Activated CD8-positive, alpha-beta memory T cell treated with anti-CD3 and anti-CD28 coated beads for 48 hours (primary cell): ENCODE measurements around the gene RASIP1.
"Not testable (repeated sequence)": the region's sequence is repeated elsewhere in the genome, so short reads cannot be mapped to it uniquely, and the experiment has no call there.

Source experiments
- DNase-seq, 3 experiments: peaks; one replicate each; pipeline ENCODE4 v3.0.0-alpha.2; 2020; ENCODE audit warnings: low read depth in 2 of 3, low spot score in 2 of 3

Gene RASIP1, protein sequence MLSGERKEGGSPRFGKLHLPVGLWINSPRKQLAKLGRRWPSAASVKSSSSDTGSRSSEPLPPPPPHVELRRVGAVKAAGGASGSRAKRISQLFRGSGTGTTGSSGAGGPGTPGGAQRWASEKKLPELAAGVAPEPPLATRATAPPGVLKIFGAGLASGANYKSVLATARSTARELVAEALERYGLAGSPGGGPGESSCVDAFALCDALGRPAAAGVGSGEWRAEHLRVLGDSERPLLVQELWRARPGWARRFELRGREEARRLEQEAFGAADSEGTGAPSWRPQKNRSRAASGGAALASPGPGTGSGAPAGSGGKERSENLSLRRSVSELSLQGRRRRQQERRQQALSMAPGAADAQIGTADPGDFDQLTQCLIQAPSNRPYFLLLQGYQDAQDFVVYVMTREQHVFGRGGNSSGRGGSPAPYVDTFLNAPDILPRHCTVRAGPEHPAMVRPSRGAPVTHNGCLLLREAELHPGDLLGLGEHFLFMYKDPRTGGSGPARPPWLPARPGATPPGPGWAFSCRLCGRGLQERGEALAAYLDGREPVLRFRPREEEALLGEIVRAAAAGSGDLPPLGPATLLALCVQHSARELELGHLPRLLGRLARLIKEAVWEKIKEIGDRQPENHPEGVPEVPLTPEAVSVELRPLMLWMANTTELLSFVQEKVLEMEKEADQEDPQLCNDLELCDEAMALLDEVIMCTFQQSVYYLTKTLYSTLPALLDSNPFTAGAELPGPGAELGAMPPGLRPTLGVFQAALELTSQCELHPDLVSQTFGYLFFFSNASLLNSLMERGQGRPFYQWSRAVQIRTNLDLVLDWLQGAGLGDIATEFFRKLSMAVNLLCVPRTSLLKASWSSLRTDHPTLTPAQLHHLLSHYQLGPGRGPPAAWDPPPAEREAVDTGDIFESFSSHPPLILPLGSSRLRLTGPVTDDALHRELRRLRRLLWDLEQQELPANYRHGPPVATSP

DNA sequence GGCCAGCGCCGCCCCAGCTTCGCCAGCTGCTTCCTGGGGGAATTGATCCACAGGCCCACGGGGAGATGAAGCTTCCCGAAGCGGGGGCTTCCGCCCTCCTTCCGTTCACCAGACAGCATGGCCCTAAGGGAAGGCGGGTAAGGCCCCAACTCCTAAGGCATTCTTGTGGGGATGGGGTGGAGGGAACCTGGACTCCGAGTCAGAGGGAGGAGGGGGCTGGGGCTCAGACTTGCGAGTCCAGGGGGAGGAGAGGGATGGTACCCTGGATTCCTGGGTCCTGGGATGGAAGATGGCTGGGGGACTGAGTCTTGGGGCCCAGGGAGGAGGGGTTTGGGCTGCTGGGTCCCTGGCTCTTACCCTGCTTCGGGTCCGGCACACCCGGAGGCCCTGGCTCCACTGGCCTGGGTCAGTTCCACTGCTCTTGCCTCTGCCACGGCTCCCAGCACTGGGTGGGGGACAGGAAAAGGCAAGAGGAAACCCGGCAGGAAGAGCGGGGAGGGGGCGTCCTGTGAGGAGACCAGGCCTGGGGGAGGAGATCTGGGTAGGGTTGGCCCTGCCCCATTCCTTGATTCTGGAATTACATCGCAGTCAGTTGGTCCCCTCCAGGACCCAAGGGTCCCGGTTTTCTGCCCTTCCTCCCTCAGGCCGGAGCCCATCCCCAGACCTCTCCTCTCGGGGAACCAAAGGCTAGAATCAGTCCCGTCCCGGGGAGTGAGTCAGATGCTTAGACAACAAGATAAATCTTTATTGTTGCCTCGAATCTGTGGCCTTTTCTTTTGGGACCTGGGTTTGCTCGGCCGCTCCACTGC is at the start of gene RASIP1:
Gene RASIP1 (minus strand): TSS at position 447 of the 809 bp plus-strand sequence. CDS start 328 bp downstream, at position 119.
- DNase-seq, result no peak

DNA sequence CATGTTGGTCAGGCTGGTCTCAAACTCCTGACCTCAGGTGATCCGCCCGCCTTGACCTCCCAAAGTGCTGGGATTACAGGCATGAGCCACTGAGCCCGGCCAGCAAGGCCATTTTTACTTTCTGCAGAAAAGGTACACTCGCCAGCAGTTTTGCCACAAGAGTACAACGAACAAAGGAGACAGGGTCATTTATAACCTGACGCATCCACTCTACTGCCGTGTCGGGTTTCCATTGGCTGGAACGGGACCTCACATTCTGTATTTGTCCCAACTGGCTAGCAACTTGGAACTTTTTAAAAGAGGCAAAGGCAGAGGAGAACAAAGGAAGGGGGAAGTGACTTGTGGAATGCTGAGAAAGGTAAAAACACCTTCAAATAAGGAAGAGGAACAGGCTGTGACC is 46.9 kb upstream of the RASIP1 start:
- not testable (repeated sequence) for DNase-seq

DNA sequence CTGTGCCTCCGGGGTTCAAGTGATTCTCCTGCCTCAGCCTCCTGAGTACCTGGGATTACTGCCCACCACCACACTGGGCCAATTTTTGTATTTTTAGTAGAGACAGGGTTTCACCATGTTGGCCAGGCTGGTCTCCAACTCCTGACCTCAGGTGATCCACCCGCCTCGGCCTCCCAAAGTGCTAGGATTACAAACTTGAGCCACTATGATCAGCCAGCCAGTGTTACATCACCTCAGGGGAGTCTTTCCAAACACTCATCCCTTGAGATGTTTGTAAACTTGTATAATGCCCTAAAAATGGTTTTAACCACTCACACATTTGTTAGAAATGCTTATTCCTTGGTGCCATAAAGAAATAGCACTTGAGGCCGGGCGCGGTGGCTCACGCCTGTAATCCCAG is 46.0 kb upstream of the RASIP1 start:
- DNase-seq, result not testable (repeated sequence)

DNA sequence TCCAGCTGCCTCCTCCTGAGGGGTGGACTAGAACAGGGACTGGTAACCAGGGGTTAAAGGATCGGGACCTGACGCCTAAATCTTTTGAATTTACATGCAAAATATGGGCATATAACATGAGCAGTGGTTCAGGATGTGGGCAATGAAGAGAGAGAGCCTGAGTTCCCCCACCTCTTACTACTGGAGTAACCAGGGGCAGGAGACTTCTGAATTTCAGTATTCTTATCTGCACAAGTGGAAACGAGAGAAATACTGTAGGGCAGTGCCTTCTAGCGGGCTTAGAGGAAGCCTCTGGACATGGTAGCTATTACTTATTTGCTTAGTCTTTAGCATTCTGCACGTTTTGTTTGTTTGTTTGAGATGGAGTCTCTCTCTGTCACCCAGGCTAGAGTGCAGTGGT is 44.1 kb upstream of the RASIP1 start:
- no peak for DNase-seq

DNA sequence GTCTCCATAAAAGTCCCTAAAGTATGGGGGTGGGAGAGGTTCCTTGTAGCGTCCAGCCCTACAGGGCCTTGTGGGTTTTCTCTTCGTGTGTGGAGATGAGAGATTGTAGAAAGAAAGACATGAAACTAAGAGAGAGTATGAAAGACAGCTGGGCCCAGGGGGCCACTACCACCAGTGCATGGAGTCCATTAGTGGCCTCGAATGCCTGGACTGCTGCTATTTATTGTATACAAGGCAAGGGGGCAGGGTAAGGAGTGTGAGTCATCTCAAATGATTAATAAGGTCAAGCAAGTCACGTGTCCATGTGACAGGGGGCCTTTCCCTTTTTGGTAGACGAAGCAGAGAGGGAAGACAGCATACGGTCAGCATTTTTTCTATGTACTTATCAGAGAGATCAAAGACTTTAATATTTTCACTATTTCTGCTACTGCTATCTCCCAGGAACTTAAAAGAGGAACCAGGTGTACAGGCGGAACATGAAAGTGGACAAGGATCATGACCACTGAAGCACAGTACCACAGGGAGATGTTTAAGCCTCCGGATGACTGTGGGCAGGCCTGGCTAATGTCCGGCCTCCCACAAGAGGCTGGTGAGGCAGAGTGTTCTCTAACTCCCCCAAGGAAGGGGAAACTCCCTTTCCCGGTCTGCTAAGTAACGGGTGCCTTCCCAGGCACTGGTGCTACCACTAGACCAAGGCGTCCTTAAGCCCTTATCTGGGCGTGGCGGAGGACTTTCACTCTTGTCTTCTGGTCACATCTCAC is 40.4 kb upstream of the RASIP1 start:
- no peak for DNase-seq

DNA sequence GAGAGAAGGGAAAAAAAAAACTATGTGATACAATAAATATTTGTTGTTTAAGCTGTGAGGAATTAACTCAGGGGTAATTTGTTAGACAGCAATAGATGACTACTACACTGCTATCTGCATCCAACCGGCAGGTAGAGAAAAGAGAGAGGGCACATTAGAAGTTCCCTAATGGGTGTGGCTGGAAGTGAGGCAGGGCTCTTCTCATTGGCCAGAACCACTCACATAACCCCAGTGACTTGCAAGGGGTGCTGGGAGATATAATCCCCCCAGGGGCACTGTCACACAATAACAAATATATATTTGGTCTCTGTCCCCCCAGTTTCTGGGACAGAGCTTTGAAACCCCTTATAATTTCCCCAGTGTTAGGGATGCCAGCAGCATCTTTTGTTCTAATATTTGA is 39.2 kb upstream of the RASIP1 start:
- no peak for DNase-seq

DNA sequence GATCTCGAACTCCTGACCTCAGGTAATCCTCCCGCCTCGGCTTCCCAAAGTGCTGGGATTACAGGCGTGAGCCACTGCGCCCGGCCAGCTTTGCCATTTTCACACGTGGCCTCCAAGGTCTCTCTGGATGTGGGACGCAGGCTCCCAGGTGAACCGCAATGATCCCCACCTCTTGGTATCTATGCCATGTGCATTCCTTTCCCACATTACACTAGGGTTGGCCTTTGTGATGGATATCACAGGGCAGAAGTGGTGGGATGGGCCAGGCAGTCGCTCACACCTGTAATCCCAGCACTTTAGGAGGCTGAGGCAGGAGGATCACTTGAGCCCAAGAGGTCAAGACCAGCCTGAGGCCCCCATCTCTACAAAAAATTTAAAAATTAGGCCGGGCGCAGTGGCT is 37.3 kb upstream of the RASIP1 start:
- DNase-seq, result no peak

DNA sequence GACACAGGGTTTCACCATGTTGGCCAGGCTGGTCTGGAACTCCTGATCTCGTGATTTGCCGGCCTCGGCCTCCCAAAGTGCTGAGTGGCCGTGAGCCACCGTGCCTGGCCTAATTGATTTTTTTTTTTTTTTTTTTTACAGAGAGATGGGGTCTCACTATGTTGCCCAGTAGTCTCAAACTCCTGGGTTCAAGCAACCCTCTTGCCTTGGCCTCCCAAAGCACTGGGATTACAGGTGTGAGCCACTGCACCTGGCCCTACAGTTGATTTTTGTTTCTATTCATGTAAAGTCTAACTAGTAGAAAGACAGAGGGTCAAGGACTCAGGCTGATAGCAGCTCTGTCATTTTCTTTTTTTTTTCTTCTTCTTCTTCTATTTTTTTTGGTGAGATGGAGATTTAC is 36.7 kb upstream of the RASIP1 start:
- DNase-seq, result no peak

DNA sequence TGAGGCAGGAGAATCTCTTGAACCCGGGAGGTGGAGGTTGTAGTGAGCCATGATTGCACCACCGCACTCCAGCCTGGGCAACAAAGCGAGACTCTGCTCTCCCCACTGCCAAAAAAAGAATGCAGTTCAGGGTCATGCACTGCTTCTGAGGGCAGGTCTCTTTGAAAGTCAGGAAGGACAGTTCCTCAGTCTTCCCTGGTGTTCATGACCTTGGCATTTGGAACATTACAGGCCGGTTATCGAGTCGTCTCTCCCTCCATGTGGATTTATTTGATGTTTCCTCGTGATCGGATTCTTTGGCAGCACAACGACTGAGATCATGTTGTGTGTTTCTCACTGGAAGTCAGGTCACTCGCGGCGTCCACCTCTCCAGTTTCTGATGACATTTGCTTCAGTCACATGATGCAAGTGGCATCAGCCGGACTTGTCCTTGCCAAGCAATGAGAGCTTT is 32.1 kb upstream of the RASIP1 start:
- DNase-seq, result no peak

DNA sequence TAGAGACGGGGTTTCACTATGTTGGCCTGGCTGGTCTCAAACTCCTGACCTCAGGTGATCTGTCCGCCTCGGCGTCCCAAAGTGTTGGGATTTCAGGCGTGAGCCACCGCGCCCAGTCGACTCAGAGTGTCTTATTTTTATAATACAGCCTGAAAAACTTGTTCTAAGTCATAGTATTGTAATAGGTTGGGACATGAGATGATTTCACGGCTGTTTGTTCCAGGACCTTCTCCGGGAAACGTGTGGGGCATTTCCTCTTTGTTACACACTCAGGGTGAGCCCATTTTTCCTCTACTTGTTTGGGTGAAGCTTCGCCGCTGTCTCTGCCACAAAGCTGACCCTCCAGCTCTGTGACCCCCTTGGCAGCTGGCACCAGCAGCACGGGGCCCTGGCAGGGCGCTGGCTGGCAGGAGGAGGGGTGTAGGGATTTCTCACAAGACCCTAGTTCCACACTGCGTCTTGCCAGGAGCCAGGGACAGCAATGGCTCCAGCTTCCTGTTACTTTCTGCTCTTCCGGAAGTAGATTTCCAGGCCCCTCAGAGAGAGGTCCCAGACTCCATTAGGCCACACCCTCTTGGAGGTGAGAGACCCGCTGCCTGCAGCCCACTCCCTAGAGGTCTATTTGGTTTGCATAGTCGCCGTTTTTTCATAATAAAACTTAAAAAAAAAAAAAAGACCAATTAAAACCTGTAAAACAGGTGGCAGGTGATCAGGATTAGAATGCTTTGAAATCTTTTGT is 30.5 kb upstream of the RASIP1 start:
- no peak for DNase-seq

DNA sequence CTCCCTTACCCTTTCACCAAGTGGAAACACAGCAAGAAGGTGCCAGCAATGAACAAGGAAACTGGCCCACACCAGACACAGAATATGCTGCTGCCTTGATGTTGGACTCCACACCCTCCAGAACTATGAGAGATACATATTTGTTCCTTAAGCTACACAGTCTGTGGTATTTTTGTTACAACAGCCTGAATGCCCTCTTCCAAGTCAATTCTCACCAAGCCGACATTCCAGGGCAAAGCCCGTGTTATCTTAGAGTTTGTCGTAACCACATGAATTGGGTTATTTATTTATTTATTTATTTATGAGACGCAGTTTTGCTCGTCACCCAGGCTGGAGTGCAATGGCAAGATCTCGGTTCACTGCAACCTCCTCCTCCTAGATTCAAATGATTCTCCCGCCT is 29.9 kb upstream of the RASIP1 start:
- no peak for DNase-seq

DNA sequence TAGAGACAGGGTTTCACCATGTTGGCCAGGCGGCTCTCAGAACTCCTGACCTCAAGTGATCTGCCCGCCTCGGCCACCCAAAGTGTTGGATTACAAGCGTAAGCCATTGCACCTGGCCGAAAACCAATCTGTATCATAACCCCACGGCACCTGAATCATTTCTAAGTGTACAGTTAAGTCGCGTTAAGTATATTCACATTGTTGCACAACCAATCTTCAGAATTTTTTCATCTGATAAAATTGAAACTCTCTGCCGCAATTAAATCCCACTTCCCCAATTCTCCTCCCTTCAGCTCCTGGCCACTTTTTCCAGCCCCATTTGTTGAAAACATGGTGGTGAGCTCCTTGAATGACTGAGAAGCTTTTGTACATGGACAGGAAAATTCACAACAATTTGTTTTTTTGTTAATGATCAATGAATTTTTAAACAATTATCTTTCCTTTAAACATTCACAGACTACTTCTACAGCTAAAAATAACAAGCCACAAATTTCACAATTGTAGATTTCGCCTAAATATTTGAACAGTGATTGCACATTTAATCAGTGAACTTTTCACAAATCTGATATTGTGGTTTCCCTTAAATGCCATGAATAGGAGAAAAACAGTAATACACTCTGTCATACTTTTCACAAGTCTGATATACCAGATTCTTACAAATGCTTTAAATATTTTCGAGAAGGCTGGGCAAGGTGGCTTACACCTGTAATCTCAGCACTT is 28.7 kb upstream of the RASIP1 start:
- DNase-seq, result no peak

DNA sequence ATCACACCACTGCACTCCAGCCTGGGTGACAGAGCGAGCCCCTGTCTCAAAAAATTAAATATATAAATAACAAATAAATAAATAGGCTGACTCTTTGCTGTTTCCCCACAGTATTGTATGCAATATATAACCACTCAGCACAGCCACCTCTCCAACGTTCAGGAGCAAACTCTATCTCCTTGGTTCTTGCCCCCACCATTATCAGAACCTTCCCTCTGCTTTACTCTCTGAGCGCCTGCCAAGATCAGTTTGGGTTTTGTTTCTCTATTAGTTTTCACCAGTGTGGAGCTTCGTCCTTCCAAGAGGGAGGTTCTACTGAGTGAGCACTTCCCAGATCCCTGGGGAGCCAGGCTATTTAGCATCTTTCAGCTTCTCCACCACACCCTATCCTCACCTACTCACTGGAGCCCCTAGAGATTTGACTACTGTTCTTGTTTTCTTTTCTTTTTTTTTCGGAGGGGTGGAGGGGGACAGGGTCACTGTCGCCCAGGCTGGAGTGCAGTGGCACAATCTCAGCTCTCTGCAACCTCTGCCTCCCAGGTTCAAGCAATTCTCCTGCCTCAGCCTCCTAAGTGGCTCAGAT is 27.9 kb upstream of the RASIP1 start:
- not testable (repeated sequence) for DNase-seq

DNA sequence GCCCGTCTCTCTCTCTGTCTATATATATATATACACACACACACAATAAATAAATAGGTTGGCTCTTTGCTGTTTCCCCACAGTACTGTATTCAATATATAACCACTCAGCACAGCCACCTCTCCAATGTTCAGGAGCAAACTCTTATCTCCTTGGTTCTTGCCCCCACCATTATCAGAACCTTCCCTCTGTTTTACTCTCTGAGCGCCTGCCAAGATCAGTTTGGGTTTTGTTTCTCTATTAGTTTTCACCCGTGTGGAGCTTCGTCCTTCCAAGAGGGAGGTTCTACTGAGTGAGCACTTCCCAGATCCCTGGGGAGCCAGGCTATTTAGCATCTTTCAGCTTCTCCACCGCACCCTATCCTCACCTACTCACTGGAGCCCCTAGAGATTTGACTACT is 25.4 kb upstream of the RASIP1 start:
- not testable (repeated sequence) for DNase-seq

DNA sequence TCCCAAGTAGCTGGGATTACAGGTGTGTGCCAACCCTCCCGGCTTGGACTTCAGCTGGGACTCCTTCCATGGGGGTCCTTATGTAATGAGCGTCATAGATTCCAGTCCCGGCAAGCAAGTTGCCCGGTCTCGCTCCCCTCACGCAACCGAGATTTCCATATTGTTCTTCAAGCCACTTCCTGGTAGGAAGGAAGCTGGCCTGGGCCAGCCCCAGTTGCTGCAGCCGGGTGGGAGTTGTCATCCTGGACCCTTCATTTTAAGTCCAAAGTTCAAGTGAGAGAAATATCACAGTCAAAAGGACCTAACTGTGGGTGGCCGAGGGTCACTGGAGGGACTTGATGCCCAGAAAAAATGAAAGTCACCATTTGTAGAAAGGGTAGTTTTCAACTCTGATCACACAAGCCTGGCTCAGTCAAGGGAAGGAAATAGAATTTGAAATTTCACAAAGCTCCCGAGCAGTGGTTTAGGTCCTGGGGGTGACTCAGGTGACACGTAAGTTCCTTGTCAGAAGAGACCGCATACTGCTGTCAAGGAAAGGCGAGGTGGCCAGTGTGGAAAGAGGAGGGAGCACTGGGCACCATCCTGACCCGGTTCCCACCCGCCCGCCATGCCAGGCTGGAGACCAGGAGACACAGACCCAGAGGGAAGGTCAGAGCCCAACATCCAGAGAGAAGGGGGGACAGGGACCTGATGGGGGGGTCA is 20.2 kb upstream of the RASIP1 start:
- no peak for DNase-seq

DNA sequence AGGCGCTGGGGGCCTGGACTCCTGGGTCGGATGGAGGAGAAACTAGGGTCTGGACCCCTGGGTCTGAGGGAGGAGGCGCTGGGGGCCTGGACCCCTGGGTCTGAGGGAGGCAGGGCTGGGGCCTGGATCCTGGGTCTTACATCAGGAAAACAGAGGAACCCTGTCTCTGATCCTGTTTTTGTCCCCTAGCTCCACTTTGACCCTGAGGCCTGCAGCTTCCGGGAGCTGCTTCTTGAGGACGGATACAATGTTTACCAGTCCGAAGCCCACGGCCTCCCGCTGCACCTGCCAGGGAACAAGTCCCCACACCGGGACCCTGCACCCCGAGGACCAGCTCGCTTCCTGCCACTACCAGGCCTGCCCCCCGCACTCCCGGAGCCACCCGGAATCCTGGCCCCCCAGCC is 17.3 kb upstream of the RASIP1 start:
- no peak for DNase-seq

DNA sequence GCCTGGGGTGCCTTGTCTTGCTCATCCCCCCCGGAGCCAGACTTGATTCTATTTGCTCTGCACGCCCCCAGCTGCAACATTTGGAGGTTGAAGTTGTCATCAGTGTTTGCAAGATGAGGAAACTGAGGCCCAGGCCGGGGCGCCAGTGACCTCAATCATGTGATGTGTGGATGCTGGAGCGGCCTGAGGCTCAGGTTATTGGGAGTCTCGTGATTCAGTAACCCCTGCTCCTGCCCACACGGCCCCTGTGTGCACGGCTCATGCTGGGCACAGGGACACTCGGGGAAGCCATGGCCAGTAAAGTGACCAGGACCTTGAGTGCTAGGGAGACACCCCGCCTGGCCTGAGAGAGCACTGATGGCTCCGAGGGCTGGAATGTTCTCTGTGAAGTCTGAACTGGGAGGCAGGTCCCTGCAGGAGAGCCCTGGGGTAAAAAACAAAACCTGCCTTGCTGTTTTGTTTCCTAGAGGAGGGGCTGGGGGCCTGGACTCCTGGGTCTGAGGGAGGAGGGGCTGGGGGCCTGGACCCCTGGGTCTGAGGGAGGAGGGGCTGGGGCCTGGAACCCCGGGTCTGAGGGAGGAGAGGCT is 16.8 kb upstream of the RASIP1 start:
- DNase-seq, result no peak

DNA sequence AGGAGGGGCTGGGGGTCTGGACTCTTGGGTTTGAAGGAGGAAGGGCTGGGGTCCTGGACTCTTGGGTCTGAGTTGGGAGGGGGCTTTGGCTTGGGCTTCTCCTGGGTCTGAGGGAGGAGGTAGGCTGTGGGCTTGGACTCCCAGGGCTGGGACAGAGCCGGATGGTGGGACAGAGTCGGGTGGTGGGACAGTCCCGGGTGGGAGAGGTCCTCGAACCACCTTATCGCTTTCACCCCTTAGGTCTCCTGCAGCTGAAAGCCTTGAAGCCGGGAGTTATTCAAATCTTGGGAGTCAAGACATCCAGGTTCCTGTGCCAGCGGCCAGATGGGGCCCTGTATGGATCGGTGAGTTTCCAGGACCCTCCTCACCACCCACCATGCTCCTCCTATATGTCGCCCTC is 16.3 kb upstream of the RASIP1 start:
- no peak for DNase-seq
